H1 (cell line): ENCODE measurements around the gene OPCML. TPM values are rescaled to one million over a fixed set of nuclear protein-coding genes. Genes with fewer than 3 reads are reported as not detected.

Experiments
- CTCF ChIA-PET: fragments of 300-600 bp; sonication (Branson Sonifier 250); formaldehyde crosslinking; loops from one replicate; lab custom pipeline; 2021; ENCODE audit not compliant: partially characterized antibody; lab: Charles Lee
- POLR2A ChIA-PET: fragments of 300-600 bp; sonication (Branson Sonifier 250); formaldehyde crosslinking; loops from one replicate; lab custom pipeline; 2021; ENCODE audit warnings: inconsistent platforms; ENCODE audit not compliant: partially characterized antibody; lab: Charles Lee
- DNase-seq, 2 experiments: peaks; one replicate each; pipeline versions ENCODE4 v3.0.0 to v3.0.0-alpha.2; 2010 to 2022; ENCODE audit warnings: low spot score in 2 of 2, low read depth in 1 of 2, mixed read lengths in 1 of 2
- FAIRE-seq: peaks from 2 replicates; lab custom pipeline; 2011; peaks lifted over from hg19 to GRCh38; lab: Jason Lieb, UNC
- H2AFZ ChIP-seq: 2 replicates; pipeline ENCODE4 v1.8.1; 2012; ENCODE audit warnings: low read length, inconsistent platforms
- H2AK5ac ChIP-seq: 2 replicates; pipeline ENCODE4 v1.6.1; 2013; ENCODE audit warnings: low read depth, low read length
- H2BK120ac ChIP-seq: replicated peaks from 2 replicates; pipeline ENCODE3; 2013; ENCODE audit warnings: low read depth, low read length, inconsistent platforms
- H2BK12ac ChIP-seq: 2 replicates; pipeline ENCODE4 v1.6.1; 2013; ENCODE audit warnings: low read depth, low read length
- H2BK15ac ChIP-seq: 2 replicates; pipeline ENCODE4 v1.6.1; 2013; ENCODE audit warnings: low read length
- H2BK20ac ChIP-seq: 2 replicates; pipeline ENCODE4 v1.6.1; 2013; ENCODE audit warnings: low read length
- H2BK5ac ChIP-seq: 2 replicates; pipeline ENCODE4 v1.6.1; 2013; ENCODE audit warnings: low read depth, low read length
- H3K14ac ChIP-seq: 2 replicates; pipeline ENCODE4 v1.6.1; 2013; ENCODE audit warnings: inconsistent platforms; ENCODE audit not compliant: insufficient read length
- H3K18ac ChIP-seq: 2 replicates; pipeline ENCODE4 v1.6.1; 2013; ENCODE audit warnings: low read length; ENCODE audit errors: extremely low read depth
- H3K23ac ChIP-seq: 2 replicates; pipeline ENCODE4 v1.6.1; 2013; ENCODE audit warnings: inconsistent platforms; ENCODE audit not compliant: insufficient read length
- H3K23me2 ChIP-seq: 2 replicates; pipeline ENCODE4 v1.6.1; 2013; ENCODE audit warnings: low read depth, low read length
- H3K27ac ChIP-seq: 2 replicates; pipeline ENCODE4 v1.6.1; 2011; ENCODE audit warnings: low read depth, low read length, inconsistent platforms
- H3K27me3 ChIP-seq, 4 experiments: replicated peaks in 1 of 4; 1 replicate in 1 of 4; 2 replicates in 3 of 4; pipeline versions ENCODE4 v1.6.1 to v1.8.1; 2011 to 2013; ENCODE audit warnings: low read length in 3 of 4, mild to moderate bottlenecking in 3 of 4, inconsistent platforms in 2 of 4, mixed read lengths in 2 of 4, moderate library complexity in 1 of 4; ENCODE audit not compliant: control insufficient read depth in 3 of 4, insufficient read depth in 3 of 4; ENCODE audit errors: extremely low read depth in 1 of 4
- H3K36me3 ChIP-seq, 4 experiments: 2 replicates each; pipeline versions ENCODE4 v1.6.1 to v1.8.1; 2011 to 2013; ENCODE audit warnings: mild to moderate bottlenecking in 4 of 4, low read length in 3 of 4, moderate library complexity in 2 of 4, control low read depth in 1 of 4, inconsistent platforms in 1 of 4; ENCODE audit not compliant: insufficient read depth in 4 of 4, control insufficient read depth in 2 of 4
- H3K4ac ChIP-seq: replicated peaks from 2 replicates; pipeline ENCODE3; 2013; ENCODE audit warnings: low read length, low read depth, mixed read lengths, inconsistent platforms; ENCODE audit not compliant: insufficient read length
- H3K4me1 ChIP-seq, 4 experiments: replicated peaks in 1 of 4; 1 replicate in 1 of 4; 2 replicates in 3 of 4; pipeline versions ENCODE4 v1.6.1 to v1.8.1; 2011 to 2013; ENCODE audit warnings: low read length in 3 of 4, inconsistent platforms in 2 of 4, mixed read lengths in 1 of 4; ENCODE audit not compliant: insufficient read depth in 4 of 4, control insufficient read depth in 3 of 4
- H3K4me2 ChIP-seq, 2 experiments: 2 replicates each; pipeline versions ENCODE4 v1.6.1 to v1.8.1; 2011 to 2013; ENCODE audit warnings: low read depth in 2 of 2, low read length in 2 of 2, control low read depth in 1 of 2, inconsistent platforms in 1 of 2, mild to moderate bottlenecking in 1 of 2; ENCODE audit not compliant: insufficient read depth in 1 of 2
- H3K4me3 ChIP-seq, 4 experiments: fragments of 200-600, 300-600 bp in 1 of 4; sonication (generic), shearing (Covaris generic), sonication (Bioruptor Twin) in 1 of 4; 2 replicates each; pipeline versions ENCODE4 v1.5.1 to v1.8.1; 2011 to 2016; ENCODE audit warnings: low read length in 4 of 4, low read depth in 3 of 4, control low read depth in 2 of 4, inconsistent platforms in 2 of 4, mild to moderate bottlenecking in 2 of 4, mixed read lengths in 1 of 4, moderate library complexity in 1 of 4; ENCODE audit not compliant: insufficient read depth in 2 of 4; ENCODE audit errors: extremely low read depth in 1 of 4
- H3K56ac ChIP-seq: replicated peaks from 2 replicates; pipeline ENCODE3; 2013; ENCODE audit warnings: low read depth, mild to moderate bottlenecking, mixed read lengths, low read length, inconsistent platforms; ENCODE audit not compliant: insufficient read length
- H3K79me1 ChIP-seq: 2 replicates; pipeline ENCODE4 v1.6.1; 2013; ENCODE audit warnings: low read depth, low read length, control low read depth
- H3K79me2 ChIP-seq, 2 experiments: 2 replicates each; pipeline versions ENCODE4 v1.6.1 to v1.8.1; 2012 to 2013; ENCODE audit warnings: low read length in 2 of 2, mild to moderate bottlenecking in 2 of 2, inconsistent platforms in 1 of 2; ENCODE audit not compliant: insufficient read depth in 2 of 2, control insufficient read depth in 1 of 2
- H3K9ac ChIP-seq, 4 experiments: replicated peaks in 1 of 4; 1 replicate in 1 of 4; 2 replicates in 3 of 4; pipeline versions ENCODE4 v1.6.1 to v1.8.1; 2011 to 2013; ENCODE audit warnings: low read depth in 3 of 4, low read length in 3 of 4, control low read depth in 2 of 4, mild to moderate bottlenecking in 2 of 4, moderate library complexity in 2 of 4, inconsistent platforms in 1 of 4; ENCODE audit errors: extremely low read depth in 1 of 4
- H3K9me3 ChIP-seq, 2 experiments: 2 replicates each; pipeline versions ENCODE4 v1.6.1 to v1.8.1; 2012 to 2013; ENCODE audit warnings: mild to moderate bottlenecking in 2 of 2, moderate library complexity in 2 of 2, control low read depth in 1 of 2, inconsistent platforms in 1 of 2, low read depth in 1 of 2, low read length in 1 of 2, mixed read lengths in 1 of 2; ENCODE audit not compliant: insufficient read depth in 2 of 2
- H4K20me1 ChIP-seq, 2 experiments: replicated peaks in 1 of 2; 2 replicates each; pipeline versions ENCODE3 to v1.8.1; 2011 to 2013; ENCODE audit warnings: inconsistent platforms in 2 of 2, low read length in 2 of 2, mild to moderate bottlenecking in 1 of 2; ENCODE audit not compliant: insufficient read depth in 2 of 2, control insufficient read depth in 1 of 2
- H4K5ac ChIP-seq: 2 replicates; pipeline ENCODE4 v1.6.1; 2013; ENCODE audit warnings: low read length, low read depth, mixed read lengths, inconsistent platforms; ENCODE audit not compliant: insufficient read length
- H4K8ac ChIP-seq: 2 replicates; pipeline ENCODE4 v1.8.0; 2013; ENCODE audit warnings: mild to moderate bottlenecking, moderate library complexity, low read length, inconsistent platforms; ENCODE audit not compliant: insufficient read depth; ENCODE audit errors: extremely low read depth
- H4K91ac ChIP-seq: replicated peaks from 2 replicates; pipeline ENCODE3; 2013; ENCODE audit warnings: low read length, mixed read lengths, inconsistent platforms; ENCODE audit not compliant: insufficient read length
- ASH2L ChIP-seq: fragments of 200-600, 300-600 bp; sonication (generic); IDR thresholded peaks from one replicate; pipeline ENCODE4 v1.7.1; 2017; ENCODE audit warnings: low read length
- CHD1 ChIP-seq: IDR thresholded peaks from 2 replicates; pipeline ENCODE4 v1.6.1; 2012; ENCODE audit warnings: low read depth, low read length, improper control_type of control experiment
- GABPA ChIP-seq: IDR thresholded peaks from 2 replicates; pipeline ENCODE4 v1.6.1; 2011; ENCODE audit warnings: mild to moderate bottlenecking, low read length, moderate library complexity, borderline replicate concordance; ENCODE audit not compliant: insufficient read depth
- GTF2F1 ChIP-seq: IDR thresholded peaks from 2 replicates; pipeline ENCODE4 v1.6.1; 2012; ENCODE audit warnings: low read depth, low read length, improper control_type of control experiment, borderline replicate concordance
- HDAC2 ChIP-seq, 2 experiments: fragments of 300-600 bp in 1 of 2; sonication (generic) in 1 of 2; IDR thresholded peaks; 2 replicates each; pipeline ENCODE4 v1.6.1; 2011 to 2012; ENCODE audit warnings: low read depth in 2 of 2, low read length in 2 of 2, mild to moderate bottlenecking in 2 of 2, moderate library complexity in 2 of 2, borderline replicate concordance in 1 of 2, inconsistent platforms in 1 of 2
- JUN ChIP-seq: IDR thresholded peaks from 2 replicates; pipeline ENCODE4 v1.6.1; 2011; ENCODE audit warnings: low read depth, mild to moderate bottlenecking, improper control_type of control experiment, low read length
- KDM1A ChIP-seq: fragments of 200-600, 300-600 bp; sonication (generic); IDR thresholded peaks from 2 replicates; pipeline ENCODE4 v1.7.1; 2016; ENCODE audit warnings: mild to moderate bottlenecking, low read length, borderline replicate concordance
- NANOG ChIP-seq: IDR thresholded peaks from 2 replicates; pipeline ENCODE4 v1.6.1; 2011; ENCODE audit warnings: low read length, low read depth, mild to moderate bottlenecking, inconsistent platforms; ENCODE audit not compliant: insufficient read depth, poor library complexity, severe bottlenecking
- PHF8 ChIP-seq: fragments of 200-600 bp; sonication (generic); conservative IDR thresholded peaks from 2 replicates; pipeline ENCODE4 v1.7.1; 2012; ENCODE audit warnings: low read depth, mild to moderate bottlenecking, inconsistent platforms, low read length, moderate library complexity
- POLR2AphosphoS5 ChIP-seq: IDR thresholded peaks from 2 replicates; pipeline ENCODE4 v1.6.1; 2011; ENCODE audit warnings: low read depth, low read length
- SAP30 ChIP-seq: fragments of 300-600 bp; sonication (generic); IDR thresholded peaks from 2 replicates; pipeline ENCODE4 v1.7.1; 2012; ENCODE audit warnings: low read length, moderate library complexity, mild to moderate bottlenecking, inconsistent platforms; ENCODE audit not compliant: insufficient read depth, insufficient replicate concordance
- SRF ChIP-seq: IDR thresholded peaks from 2 replicates; pipeline ENCODE4 v1.6.1; 2011; ENCODE audit warnings: mild to moderate bottlenecking, low read depth, low read length, moderate library complexity
- TAF1 ChIP-seq: IDR thresholded peaks from 2 replicates; pipeline ENCODE4 v1.6.1; 2011; ENCODE audit warnings: mild to moderate bottlenecking, low read depth, low read length
- TBP ChIP-seq: IDR thresholded peaks from 2 replicates; pipeline ENCODE4 v1.6.1; 2011; ENCODE audit warnings: low read depth, low read length, improper control_type of control experiment
- TCF12 ChIP-seq: IDR thresholded peaks from 2 replicates; pipeline ENCODE4 v1.6.1; 2011; ENCODE audit warnings: low read depth, mild to moderate bottlenecking, low read length
- WGBS, 2 experiments: shearing (Covaris generic) in 1 of 2; methylation state at CpG; one replicate each; pipeline versions ENCODE4 v1.1.6 to v1.1.7; 2013 to 2015; ENCODE audit warnings: low lambda C conversion rate in 2 of 2, mixed read lengths in 2 of 2, inconsistent platforms in 1 of 2, low coverage in 1 of 2, missing lambda C conversion rate in 1 of 2; ENCODE audit not compliant: insufficient replicate concordance in 2 of 2, insufficient coverage in 1 of 2, insufficient read length in 1 of 2; ENCODE audit errors: extremely low coverage in 1 of 2, missing lambda C conversion rate in 1 of 2; 5-methylcytosine and 5-hydroxymethylcytosine counted together
- polyA plus RNA-seq, 7 experiments: library from polyadenylated mRNA; depleted of rRNA in 3 of 7; stranded (reverse) in 5 of 7; unstranded in 2 of 7; fragments of >200 nt in 5 of 7; fragments of 200-250 nt in 2 of 7; gene quantifications; 1 replicate in 5 of 7; 2 replicates in 1 of 7; 4 replicates in 1 of 7; pipeline versions ENCODE4 v1.2.1 to v1.2.3, GENCODE V29; 2011 to 2013; ENCODE audit warnings: missing spikeins in 2 of 7, mixed read lengths in 2 of 7
- total RNA-seq: library from RNA; stranded (reverse); fragmentation: NEBNext Ultra II Directional; extraction: Animal tissue kit (Norgen Biotek cat#: 25700); gene quantifications from 2 replicates; pipeline ENCODE4 v1.2.1, GENCODE V29; 2021

The OPCML gene
- total and polyA plus RNA-seq, 2 of the 8 experiments (the other 6 are each of a cell fraction or from before 2014, with no cell fraction given) = 2.3 to 3.1 TPM

DNA sequence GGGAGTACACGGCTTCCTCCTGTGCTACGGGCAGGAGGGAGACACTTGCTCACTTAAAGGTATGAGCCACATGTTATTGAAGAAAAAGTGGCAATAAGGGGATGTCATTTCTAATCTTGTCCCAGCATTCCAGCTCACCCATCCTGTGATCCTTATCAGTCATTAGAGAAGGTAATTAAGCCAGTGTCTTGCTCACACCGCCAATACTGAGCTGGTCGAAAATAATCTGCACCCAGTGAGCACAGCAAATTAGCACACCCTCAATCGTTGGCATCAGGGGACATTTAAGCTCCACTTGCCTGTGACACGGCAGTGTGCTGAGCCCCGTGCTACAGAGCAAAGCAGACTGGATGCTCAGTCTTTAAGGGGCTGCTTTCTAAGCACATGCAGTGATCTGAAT lies 510.7 kb downstream of the OPCML start:
- Histone ChIP-seq H3K4me2 (no peak overlapping the region), H3K23ac (no peak overlapping the region), H3K36me3 (no peaks in the 10 kb centered on the region), H3K79me1 (no peaks in the 10 kb centered on the region), H3K18ac (no peak overlapping the region), H3K4me3 (no peak overlapping the region), H3K4me1 (no peaks in the 10 kb centered on the region), H2BK12ac (no peak overlapping the region), H2BK120ac (no peak overlapping the region), H2AK5ac (no peak overlapping the region), H3K23me2 (no peaks in the 10 kb centered on the region), H3K9me3 (no peaks in the 10 kb centered on the region), H4K20me1 (no peaks in the 10 kb centered on the region), H2AFZ (no peak overlapping the region), H3K56ac (no peak overlapping the region), H2BK15ac (no peak overlapping the region), H2BK20ac (no peak overlapping the region), H4K8ac (no peak overlapping the region), H3K27me3 (peaks cover 0 to 2% (median 0%) of the 10 kb centered on the region in 4 experiments; a peak in 2 of 7 replicates), H4K5ac (no peak overlapping the region), H3K27ac (no peak overlapping the region), H3K14ac (no peak overlapping the region), H3K9ac (no peak overlapping the region), H2BK5ac (no peak overlapping the region), H3K79me2 (no peaks in the 10 kb centered on the region; a peak in 1 of 4 replicates), H3K4ac (no peak overlapping the region), H4K91ac (no peak overlapping the region)
- FAIRE-seq = no peak
- WGBS, 2 experiments = 85% methylated on average over 7 of the region's 7 CpGs; no CpG with 5 or more reads in 1 of the 2 experiments
- ChIA-PET CTCF (interaction anchor here (2.3 kb wide), 1 partner anchor 12 kb away, joined by 6 read pairs; no protein-coding TSS in a partner anchor), POLR2A (no interaction called here)
- no peak for DNase-seq
- TF ChIP-seq SRF = no peak
- TF ChIP-seq TBP = no peak
- no peak for TF ChIP-seq ASH2L
- no peak for TF ChIP-seq JUN
- no peak for TF ChIP-seq TCF12
- TF ChIP-seq KDM1A = no peak
- no peak for TF ChIP-seq PHF8
- no peak for TF ChIP-seq NANOG
- no peak for TF ChIP-seq TAF1
- TF ChIP-seq HDAC2 (IDR thresholded peaks at IDR 0.05; ENCODE audit: borderline replicate concordance in 1 of 2, low read depth in 2 of 2, low read length in 2 of 2) = no peak
- no peak for TF ChIP-seq GABPA
- TF ChIP-seq GTF2F1 = no peak
- TF ChIP-seq SAP30 = no peak
- no peak for TF ChIP-seq POLR2AphosphoS5
- TF ChIP-seq CHD1 = no peak
